Cardiac septum (tissue), 1 donor: Measurements from ENCODE around the gene ADAMTS2. TPM values are rescaled to one million over a fixed set of nuclear protein-coding genes. Genes with fewer than 3 reads are reported as not detected.
"Not testable (repeated sequence)": the region's sequence is repeated elsewhere in the genome, so short reads cannot be mapped to it uniquely, and the experiment has no call there.

Experiments used
- DNase-seq: peaks from one replicate; pipeline ENCODE4 v3.0.0-alpha.2; 2020; ENCODE audit warnings: low spot score
- intact Hi-C: fragments of 100-400 bp; cut with DNase I; formaldehyde crosslinking; loops from one replicate; pipeline ENCODE4 v1.14.0; 2022
- total RNA-seq: library from RNA; stranded (reverse); fragmentation: NEBNext Ultra II Directional; extraction: Animal tissue kit (Norgen Biotek cat#: 25700); gene quantifications from one replicate; pipeline ENCODE4 v1.2.1, GENCODE V29; 2021
- donor health status: DM: no; HTN: no; CAD: no.

Gene ADAMTS2
- total RNA-seq, 1 donor from 2014 or later: 5.9 TPM

GRCh38 chr5:179330186-179330900, 14.9 kb downstream of the ADAMTS2 start:
- no peak for DNase-seq
- intact Hi-C loops: no loop called here

- no peak for DNase-seq
- intact Hi-C loops: no loop called here
These were observed 17.0 kb downstream of the ADAMTS2 start for GRCh38 chr5:179328291-179328690.

DNA sequence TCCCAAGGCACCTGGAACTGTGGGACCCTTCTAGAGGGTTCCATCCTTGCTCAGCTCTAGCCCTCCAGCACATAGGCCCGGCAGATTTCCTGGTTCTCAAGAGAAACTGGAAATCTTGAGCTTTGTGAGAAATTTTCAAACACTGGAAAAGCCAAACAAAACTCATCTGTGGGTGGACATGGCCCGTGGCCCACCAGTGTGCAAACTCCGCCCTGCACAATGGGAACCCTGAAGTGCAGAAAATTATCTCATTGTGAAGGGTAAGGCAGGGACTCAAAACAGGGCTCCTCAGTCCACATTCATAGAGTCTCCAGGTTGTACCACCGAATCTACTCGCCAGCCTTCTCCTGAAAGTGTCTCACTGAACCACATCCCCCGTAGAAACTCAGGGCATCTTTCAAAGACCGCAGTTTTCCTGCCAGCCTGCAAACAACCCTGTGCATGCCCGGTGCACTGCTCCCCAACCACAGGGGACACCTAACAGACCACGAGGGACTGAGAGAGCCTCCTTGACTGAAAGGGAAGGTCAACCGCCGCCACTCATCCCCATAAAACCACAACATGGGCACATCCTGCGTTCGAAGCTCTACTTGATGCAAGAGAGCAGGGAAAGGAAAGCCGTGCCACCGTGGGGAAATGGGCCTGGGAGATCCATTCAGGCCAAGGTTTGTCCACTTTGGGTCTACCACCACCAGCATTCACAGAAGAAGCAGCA, 18.1 kb downstream of the ADAMTS2 start:
- peak; percentile 54 for DNase-seq

DNA sequence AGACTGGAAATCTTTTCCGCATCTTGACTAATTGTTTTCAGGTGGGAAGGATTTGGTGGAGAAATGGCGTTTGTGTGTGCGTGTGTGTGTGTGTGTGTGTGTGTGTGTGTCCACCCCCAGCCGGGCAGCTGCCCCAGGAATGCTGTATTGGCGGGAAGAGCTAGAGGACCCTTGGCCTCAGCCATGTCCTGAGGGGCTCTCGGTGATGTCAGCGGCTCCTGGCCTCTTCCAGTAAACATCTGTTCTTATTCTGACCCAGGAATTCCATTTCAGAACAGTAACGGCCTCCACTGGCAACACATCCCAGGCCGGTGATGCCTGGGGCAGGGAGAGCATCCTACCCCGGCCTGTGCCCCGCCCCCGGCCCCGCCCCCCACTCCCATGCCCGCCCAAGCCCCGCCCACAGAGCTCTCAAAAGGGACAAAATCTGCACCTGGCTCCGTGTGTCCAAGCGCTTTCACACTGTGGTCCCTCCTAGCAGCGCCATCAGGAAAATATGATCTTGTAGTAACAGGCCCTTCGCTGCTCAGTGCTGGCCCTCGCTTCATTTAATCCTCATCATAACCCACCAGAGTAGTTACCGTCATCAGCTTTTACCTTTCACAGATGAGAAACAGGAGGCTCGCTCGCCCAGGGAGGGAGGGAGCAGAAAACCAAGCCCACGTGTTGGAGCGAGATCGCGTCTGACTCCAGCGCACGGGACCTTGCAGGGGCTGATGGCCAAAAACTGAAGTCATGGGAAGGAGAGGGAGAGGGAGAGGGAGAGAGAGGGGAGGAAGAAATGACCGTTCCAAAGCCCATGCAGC, 18.9 kb downstream of the ADAMTS2 start:
- peak; percentile 74 for DNase-seq
- intact Hi-C loops: no loop called here

More for the DNA sequence above, 18.1 kb downstream of the ADAMTS2 start:
- intact Hi-C loops: no loop called here

- DNase-seq: peak; percentile 66
- intact Hi-C loops: no loop called here
These were observed 19.8 kb downstream of the ADAMTS2 start for GRCh38 chr5:179325296-179326031.

DNA sequence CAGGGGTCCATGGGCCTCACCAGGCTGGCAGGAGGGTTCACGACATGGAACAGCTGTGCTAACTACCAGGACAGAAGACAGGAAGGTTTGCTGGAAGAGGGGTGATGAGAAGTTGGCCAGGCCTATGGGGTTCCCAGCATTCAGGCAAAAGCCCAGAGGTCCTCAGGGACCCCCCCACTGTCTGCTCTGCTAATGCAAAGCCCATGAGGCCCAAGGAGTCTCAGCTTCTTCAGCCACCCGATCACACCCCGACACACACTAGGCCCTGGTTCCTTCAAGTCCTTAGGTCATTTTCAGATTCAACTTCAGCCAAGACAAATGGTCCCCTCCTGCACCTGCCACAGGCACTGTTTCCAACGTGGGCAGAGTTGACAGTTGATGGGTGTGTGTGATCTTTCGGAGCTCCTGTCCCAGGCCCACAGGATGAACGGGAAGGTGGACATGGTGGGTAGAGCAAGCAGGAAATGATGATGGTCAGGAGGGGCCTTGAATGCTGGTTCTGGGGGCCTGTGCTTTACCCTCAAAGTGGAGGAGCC, 20.4 kb downstream of the ADAMTS2 start:
- DNase-seq: peak; percentile 50
- intact Hi-C loops: no loop called here

DNA sequence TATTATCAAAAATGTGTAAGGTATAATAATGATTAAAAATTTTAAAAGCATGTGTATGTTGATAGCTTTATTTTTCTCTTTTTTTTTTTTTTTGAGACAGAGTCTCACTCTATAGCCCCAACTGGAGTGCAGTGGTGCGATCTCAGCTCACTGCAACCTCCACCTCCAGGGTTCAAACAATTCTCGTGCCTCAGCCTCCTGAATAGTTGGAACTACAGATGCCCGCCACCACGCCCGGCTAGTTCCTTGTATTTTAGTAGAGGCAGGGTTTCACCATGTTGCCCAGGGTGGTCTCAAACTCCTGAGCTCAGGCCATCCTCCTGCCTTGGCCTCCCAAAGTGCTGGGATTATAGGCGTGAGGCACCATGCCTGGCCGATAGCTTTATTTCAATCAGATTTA, 20.9 kb downstream of the ADAMTS2 start:
- intact Hi-C loops: not testable (repeated sequence)
- peak; percentile 47 for DNase-seq

- DNase-seq: peak; percentile 73
- intact Hi-C loops: no loop called here
These were observed 22.0 kb downstream of the ADAMTS2 start for GRCh38 chr5:179323026-179323870.

DNA sequence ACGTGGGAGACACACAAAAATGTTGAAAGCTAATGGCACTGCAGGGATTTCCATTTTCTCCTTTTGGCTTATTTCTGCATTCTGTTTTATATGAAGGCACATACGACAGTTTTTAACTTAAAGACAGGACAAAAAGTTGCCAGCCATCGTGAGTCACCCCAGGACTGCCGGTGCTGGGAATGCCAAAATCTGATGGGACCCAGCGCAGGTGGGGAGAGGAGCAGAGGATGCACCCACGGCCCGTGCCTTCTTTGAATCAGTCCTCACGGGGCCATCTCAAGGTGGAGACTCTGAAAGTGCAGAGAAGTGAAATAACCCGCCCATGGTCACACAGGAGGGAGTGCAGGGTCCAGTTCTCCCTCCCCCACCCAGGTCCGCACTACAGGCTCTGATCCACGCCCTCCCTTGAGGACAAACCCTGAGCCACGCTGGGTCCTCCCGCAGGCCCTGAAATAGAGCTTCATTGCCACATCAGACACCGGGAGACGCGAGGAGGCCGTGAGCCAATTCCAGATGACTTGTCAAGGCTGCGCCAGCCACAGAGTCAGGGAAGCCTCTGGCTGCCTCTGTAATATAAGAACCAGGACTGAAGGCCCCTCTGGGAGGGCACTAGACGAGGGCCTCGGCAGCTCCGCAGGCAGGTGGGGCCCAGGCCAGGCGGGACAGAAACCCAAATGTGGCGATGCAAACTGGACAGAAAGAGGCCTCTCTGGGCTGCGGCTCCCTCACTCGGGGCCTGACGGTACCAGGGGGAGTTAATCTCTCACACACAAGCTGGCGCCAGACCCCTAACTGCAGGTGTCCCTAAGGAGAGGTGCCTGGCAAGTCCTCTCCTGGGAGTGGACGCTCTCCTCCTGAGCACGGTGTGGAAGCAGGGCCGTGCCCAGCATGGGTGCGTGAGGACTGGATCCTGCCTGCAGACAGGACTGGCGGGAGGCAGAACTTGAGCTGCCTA, 22.9 kb downstream of the ADAMTS2 start:
- intact Hi-C loops: no loop called here

DNA sequence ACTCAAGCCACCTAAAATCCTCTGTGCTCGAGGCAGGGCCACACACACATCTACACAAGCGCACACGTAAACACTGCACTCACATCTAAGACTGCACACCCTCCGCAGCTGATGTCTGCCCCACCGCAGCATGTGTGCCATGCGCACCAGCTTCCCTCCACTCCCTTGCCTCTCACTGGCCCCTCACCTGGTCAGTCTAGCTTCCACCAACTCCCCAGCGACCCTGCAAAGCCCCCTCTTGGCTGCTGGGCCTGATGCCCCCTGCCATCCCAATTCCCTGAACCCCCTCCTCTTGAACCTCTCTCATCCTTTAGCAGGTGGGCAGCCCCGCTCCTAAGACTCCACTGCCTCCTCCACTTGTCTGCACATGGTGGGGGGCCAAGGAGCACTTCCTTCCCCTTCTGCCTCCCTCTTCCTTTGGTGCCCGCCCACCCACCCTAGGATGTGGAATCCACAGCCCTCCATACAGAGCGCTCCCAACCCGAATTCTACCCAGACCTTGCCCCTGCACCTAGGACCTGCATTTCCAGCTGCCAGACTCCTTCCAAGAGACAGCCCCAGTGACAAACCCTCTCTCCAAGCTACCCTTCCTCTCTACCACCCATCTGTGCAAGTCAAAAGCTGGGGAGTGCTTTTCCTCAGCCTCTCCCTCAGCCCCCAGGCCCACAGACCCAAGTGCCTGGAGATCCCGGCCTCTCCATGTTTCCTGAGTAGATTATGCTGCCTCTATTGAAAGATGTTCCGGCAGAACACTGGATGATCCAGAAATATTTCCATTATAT, 23.9 kb downstream of the ADAMTS2 start:
- peak; percentile 50 for DNase-seq
- intact Hi-C loops: no loop called here

More for the DNA sequence above, 22.9 kb downstream of the ADAMTS2 start:
- peak; percentile 51 for DNase-seq

DNA sequence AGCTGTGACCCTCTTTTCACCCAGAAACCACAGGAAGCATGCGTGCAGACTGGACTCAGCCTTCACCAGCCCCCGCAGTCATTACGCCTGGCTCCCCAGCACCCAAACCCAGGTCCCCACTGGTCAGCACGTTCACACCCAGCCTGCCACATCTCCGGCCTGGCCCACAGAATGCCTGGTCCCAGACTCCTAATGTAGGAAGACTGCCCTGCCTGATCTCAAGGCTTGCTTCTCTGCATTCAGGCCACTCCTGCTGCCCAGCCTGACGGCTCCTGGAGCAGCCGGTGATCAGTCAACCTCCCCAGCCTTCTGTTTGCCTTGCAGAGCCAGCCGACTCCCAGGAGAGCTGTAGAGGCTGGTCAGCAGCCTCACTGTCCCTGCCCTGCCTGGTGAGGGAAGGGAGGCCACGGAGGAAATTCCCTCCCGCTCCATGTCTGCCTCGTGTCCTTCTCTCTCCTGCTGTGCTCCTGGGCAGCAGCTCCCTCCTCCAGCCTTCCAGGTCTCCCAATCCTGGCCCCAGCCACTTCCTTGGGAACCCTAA, 25.4 kb downstream of the ADAMTS2 start:
- DNase-seq: peak; percentile 67
- intact Hi-C loops: no loop called here

- no peak for DNase-seq
- intact Hi-C loops: no loop called here
These were observed 26.1 kb downstream of the ADAMTS2 start for GRCh38 chr5:179319123-179319522.

- peak; percentile 49 for DNase-seq
- intact Hi-C loops: no loop called here
These were observed 26.9 kb downstream of the ADAMTS2 start for GRCh38 chr5:179318221-179318955.

GRCh38 chr5:179317411-179318220, 27.6 kb downstream of the ADAMTS2 start:
- intact Hi-C loops: no loop called here
- peak; percentile 72 for DNase-seq

DNA sequence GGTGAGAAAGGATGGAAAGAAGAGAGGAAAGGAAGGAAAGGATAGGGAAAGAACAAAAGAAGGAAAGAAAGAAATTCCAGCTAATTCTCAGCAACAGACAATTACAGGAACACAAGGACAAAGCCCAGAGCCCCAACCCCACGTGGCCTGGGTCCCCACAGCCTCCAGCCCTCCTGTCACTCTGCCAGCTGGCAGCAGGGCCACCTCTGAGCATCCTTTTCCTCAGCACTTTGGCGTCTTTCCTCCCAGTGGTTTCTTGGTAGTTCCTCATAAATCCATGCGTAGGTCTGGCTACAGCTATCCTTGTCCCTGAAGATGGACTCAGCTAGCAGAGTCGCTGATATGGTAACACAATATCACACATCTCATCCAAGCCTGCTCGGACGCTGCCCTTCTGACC, 28.3 kb downstream of the ADAMTS2 start:
- DNase-seq: peak; percentile 61
- intact Hi-C loops: no loop called here
